Measurements from ENCODE around the gene C16orf92. TPM values are rescaled to one million over a fixed set of nuclear protein-coding genes. Genes with fewer than 3 reads are reported as not detected.

C16orf92 gene
- total RNA-seq, 1 donor from 2014 or later: not detected

DNA sequence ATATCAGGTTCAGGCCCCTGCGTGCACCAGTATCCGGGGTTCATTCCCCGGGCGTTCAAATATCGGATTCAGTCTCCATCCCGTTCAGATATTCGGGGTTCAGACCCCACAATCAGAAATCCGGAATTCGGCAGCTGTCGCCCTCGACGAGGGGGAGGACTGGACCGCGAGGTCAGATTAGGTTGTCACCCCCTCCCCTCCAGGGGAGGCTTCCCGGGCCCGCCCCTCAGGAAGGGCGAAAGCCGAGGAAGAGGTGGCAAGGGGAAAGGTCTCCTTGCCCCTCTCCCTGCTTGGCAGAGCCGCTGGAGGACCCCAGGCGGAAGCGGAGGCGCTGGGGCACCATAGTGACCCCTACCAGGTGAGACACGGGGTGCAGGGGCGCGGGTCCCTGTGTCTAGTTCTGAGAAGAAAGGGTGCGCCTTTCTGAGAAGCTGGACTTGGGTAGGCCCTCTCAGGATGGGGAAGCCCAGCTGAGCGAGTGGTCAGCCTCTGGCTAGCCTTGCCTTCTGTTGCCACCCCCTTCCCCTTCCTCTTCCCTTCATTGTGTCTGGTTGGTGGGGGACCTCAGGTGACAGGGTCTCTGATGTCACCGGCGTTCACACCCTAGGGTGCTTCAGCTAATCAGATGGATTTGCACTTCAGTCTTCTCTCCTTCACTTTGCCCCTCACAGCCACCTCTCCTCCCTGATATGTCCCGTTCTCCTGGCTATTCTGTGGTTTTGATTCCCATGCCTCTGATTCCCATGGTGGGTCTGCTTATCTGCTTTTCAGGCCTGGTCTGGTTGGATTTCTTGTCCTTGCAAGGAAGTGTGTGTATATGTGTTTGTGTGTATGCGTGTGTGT is 48.5 kb upstream of the C16orf92 start:
- H3K79me2 ChIP-seq (ENCODE audit: insufficient read depth, low read length): peaks cover 54% of the 10 kb centered on the region
- peaks cover 36% of the 10 kb centered on the region for H3K36me3 Mint-ChIP-seq (ENCODE audit: low read depth, unreplicated experiment)
- FAIRE-seq: no peak

DNA sequence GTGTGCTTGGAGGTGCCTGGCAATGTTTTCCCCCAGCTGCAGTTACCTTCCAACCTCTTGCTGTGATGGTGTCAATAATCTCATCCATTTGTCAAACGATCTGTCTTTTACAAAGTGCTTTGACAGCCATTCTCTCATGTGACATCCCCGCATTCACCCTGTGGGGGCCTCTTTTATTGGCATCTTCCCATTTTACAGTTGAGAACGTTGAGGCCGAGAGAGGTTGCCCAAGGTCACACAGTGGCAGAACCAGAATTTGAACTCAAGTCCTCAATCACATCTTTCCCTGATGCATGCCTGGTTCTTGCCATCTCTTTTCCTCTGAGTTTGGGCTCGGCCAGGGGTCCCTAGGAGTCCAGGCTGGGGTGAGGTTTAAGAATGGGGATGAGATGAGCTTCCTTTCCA is 47.9 kb upstream of the C16orf92 start:
- Histone ChIP-seq H3K79me2 (ENCODE audit: insufficient read depth, low read length) (peaks cover 54% of the 10 kb centered on the region), H3K9ac (ENCODE audit: low read length) (peak overlapping the region; percentile 92)
- peak overlapping the region; percentile 88 for H3K4me3 Mint-ChIP-seq (ENCODE audit: unreplicated experiment)

More for the DNA sequence above, 48.5 kb upstream of the C16orf92 start:
- no peaks in the 10 kb centered on the region for H3K27me3 ChIP-seq (ENCODE audit: insufficient read depth, low read length)
- H3K9ac ChIP-seq (ENCODE audit: low read length): peak overlapping the region; percentile 92
- peak; percentile 9 for DNase-seq (ENCODE audit: low read depth)
- peaks cover 18% of the 10 kb centered on the region for H3K36me3 ChIP-seq (ENCODE audit: insufficient read depth, low read length)
- Mint-ChIP-seq H3K27ac (ENCODE audit: unreplicated experiment) (peak overlapping the region; percentile 77), H3K27me3 (ENCODE audit: low read depth, unreplicated experiment) (no peaks in the 10 kb centered on the region), H3K4me3 (ENCODE audit: unreplicated experiment) (peak overlapping the region; percentile 88), H3K9me3 (ENCODE audit: unreplicated experiment) (peaks cover 3% of the 10 kb centered on the region), H3K4me1 (ENCODE audit: low read depth, unreplicated experiment) (peaks cover 17% of the 10 kb centered on the region)
- peaks cover 23% of the 10 kb centered on the region for H3K4me1 ChIP-seq (ENCODE audit: insufficient read depth, low read length)
- no peak for TF ChIP-seq EZH2 (IDR thresholded peaks at IDR 0.05; ENCODE audit: insufficient read depth, low read length)
- TF ChIP-seq, protein P1, sequence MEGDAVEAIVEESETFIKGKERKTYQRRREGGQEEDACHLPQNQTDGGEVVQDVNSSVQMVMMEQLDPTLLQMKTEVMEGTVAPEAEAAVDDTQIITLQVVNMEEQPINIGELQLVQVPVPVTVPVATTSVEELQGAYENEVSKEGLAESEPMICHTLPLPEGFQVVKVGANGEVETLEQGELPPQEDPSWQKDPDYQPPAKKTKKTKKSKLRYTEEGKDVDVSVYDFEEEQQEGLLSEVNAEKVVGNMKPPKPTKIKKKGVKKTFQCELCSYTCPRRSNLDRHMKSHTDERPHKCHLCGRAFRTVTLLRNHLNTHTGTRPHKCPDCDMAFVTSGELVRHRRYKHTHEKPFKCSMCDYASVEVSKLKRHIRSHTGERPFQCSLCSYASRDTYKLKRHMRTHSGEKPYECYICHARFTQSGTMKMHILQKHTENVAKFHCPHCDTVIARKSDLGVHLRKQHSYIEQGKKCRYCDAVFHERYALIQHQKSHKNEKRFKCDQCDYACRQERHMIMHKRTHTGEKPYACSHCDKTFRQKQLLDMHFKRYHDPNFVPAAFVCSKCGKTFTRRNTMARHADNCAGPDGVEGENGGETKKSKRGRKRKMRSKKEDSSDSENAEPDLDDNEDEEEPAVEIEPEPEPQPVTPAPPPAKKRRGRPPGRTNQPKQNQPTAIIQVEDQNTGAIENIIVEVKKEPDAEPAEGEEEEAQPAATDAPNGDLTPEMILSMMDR (IDR thresholded peaks at IDR 0.05; ENCODE audit: insufficient read depth, low read depth, low read length): no peak
- peak overlapping the region; percentile 72 for H2AFZ ChIP-seq (ENCODE audit: low read depth, low read length)
- peak overlapping the region; percentile 82 for H3K4me3 ChIP-seq (ENCODE audit: insufficient read depth, low read depth, low read length)
- H3K27ac ChIP-seq (ENCODE audit: low read depth, low read length): peak overlapping the region; percentile 79
- H3K9me3 ChIP-seq (ENCODE audit: insufficient read depth, low read depth, low read length): peaks cover 3% of the 10 kb centered on the region
- peak overlapping the region; percentile 95 for H3K4me2 ChIP-seq (ENCODE audit: low read length)
- H4K20me1 ChIP-seq (ENCODE audit: insufficient read depth, low read length): peaks cover 51% of the 10 kb centered on the region

More for the DNA sequence above, 47.9 kb upstream of the C16orf92 start:
- no peaks in the 10 kb centered on the region for H3K27me3 ChIP-seq (ENCODE audit: insufficient read depth, low read length)
- Mint-ChIP-seq H3K27ac (ENCODE audit: unreplicated experiment) (peak overlapping the region; percentile 69), H3K4me1 (ENCODE audit: low read depth, unreplicated experiment) (peaks cover 17% of the 10 kb centered on the region), H3K27me3 (ENCODE audit: low read depth, unreplicated experiment) (no peaks in the 10 kb centered on the region), H3K36me3 (ENCODE audit: low read depth, unreplicated experiment) (peaks cover 35% of the 10 kb centered on the region), H3K9me3 (ENCODE audit: unreplicated experiment) (peaks cover 3% of the 10 kb centered on the region)
- TF ChIP-seq, protein P1 (IDR thresholded peaks at IDR 0.05; ENCODE audit: insufficient read depth, low read depth, low read length): no peak
- TF ChIP-seq EZH2 (IDR thresholded peaks at IDR 0.05; ENCODE audit: insufficient read depth, low read length): no peak
- peaks cover 3% of the 10 kb centered on the region for H3K9me3 ChIP-seq (ENCODE audit: insufficient read depth, low read depth, low read length)
- no peak overlapping the region for H2AFZ ChIP-seq (ENCODE audit: low read depth, low read length)
- DNase-seq (ENCODE audit: low read depth) (no peak), FAIRE-seq (no peak)
- no peak overlapping the region for H3K27ac ChIP-seq (ENCODE audit: low read depth, low read length)
- H3K4me1 ChIP-seq (ENCODE audit: insufficient read depth, low read length): peaks cover 23% of the 10 kb centered on the region
- peaks cover 57% of the 10 kb centered on the region for H4K20me1 ChIP-seq (ENCODE audit: insufficient read depth, low read length)
- peak overlapping the region; percentile 82 for H3K4me3 ChIP-seq (ENCODE audit: insufficient read depth, low read depth, low read length)
- peaks cover 25% of the 10 kb centered on the region for H3K36me3 ChIP-seq (ENCODE audit: insufficient read depth, low read length)
- peak overlapping the region; percentile 95 for H3K4me2 ChIP-seq (ENCODE audit: low read length)
